Upper lobe of left lung (tissue), 4 donors: ENCODE measurements around the gene RASGEF1C.

Experiments
- CTCF ChIP-seq, 6 experiments: fragments of 450-650 bp in 4 of 6; fragments of 200-600 bp in 2 of 6; sonication (generic) in 2 of 6; IDR thresholded peaks; one replicate each; pipeline ENCODE4 v1.5.1; 2016 to 2019; ENCODE audit warnings: antibody characterized with exemption in 6 of 6
- EP300 ChIP-seq, 4 donors: sonication (generic); formaldehyde crosslinking; IDR thresholded peaks; one replicate each; pipeline ENCODE4 v1.5.1; 2017; ENCODE audit warnings: antibody characterized with exemption in 4 of 4, control low read depth in 2 of 4
- POLR2A ChIP-seq, 4 donors: fragments of 450-650 bp; IDR thresholded peaks; one replicate each; pipeline ENCODE4 v1.5.1; 2016 to 2017; ENCODE audit warnings: antibody characterized with exemption in 4 of 4, mild to moderate bottlenecking in 2 of 4

DNA sequence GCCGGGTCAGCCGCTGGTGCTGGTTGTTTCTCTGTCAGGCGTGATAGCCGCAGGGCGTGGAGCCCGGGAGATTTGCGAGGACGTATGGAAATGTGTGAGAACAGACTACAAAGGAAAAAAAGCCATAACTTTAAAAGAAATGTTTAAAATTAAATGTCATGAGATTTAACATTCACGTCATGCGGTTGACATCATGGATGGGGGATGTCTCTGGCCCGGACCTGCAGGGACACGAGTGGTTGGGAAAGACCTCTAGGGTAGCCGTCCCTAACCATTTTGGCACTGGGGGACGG is 136.8 kb downstream of the RASGEF1C start:
- TF ChIP-seq CTCF (IDR thresholded peaks at IDR 0.05): no peak
- TF ChIP-seq EP300 (IDR thresholded peaks at IDR 0.05): no peak
- TF ChIP-seq POLR2A (IDR thresholded peaks at IDR 0.05): no peak
